ENCODE data around the gene C4orf36. TPM values are rescaled to one million over a fixed set of nuclear protein-coding genes. Genes with fewer than 3 reads are reported as not detected.

The C4orf36 gene
- 0.32 and 0.49 TPM in 2 replicates for total RNA-seq (2014; rRNA removed; shearing (Covaris generic); ENCODE audit: low replicate concordance)

DNA sequence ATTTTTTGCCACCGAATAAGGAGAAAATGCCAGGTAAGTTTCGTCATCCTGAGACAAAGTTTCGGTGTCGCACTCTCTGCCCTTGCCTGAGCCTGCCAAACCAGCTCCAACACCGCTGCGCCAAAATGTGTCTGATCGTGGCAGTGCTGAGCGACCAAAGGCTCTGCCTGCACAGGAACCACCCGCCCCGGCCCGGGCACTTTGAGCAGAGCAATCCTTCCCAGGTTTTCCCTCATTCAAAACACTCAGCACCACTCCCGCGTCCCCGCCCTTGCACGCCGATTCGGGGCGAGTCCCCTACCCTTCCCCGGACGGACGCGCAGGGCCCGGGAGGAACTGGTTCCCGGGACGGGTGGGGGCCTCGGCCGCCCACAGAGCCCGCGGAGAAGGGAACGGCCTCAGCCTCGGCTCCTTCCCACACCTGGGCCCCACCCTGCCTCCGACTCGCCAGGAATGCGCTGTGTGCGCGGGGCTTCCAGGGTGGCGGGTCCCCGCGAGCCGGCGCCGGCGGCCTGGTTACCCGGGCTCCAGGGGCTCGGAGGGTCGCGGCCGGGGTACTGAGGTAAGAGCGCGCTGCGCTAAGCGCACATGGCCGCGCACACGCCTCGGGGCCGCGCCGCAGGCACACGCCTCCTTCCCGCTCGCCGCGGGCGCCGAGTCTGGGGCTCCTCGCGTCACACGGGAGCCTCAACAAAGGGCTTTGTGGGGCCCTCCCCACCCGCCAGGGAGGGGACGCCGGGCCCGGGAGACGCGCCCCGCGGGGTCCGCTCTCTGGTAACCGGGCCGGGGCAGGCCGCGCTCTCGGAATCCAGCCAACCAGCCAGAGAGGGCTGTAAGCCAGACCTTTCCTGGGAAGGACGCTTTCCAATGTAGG is at the start of gene C4orf36:
Gene C4orf36, minus strand, starts transcription at position 661 of the 874 bp plus-strand sequence. CDS start 902 bp downstream, outside the sequence.
- DNase-seq, result peak; percentile 67
- Histone ChIP-seq H3K9me3 (no peaks in the 10 kb centered on the region), H3K4me3 (peak within 1 kb of the TSS; percentile 68), H3K36me3 (no peaks in the 10 kb centered on the region), H3K27me3 (no peaks in the 10 kb centered on the region)

- no peaks in the 10 kb centered on the region for H3K36me3 ChIP-seq
- no peak for DNase-seq
- no peaks in the 10 kb centered on the region for H3K27me3 ChIP-seq
- no peak overlapping the region for H3K4me3 ChIP-seq
- no peaks in the 10 kb centered on the region for H3K9me3 ChIP-seq
Observed at GRCh38 chr4:86940920-86941460, 48.8 kb upstream of the C4orf36 start.

DNA sequence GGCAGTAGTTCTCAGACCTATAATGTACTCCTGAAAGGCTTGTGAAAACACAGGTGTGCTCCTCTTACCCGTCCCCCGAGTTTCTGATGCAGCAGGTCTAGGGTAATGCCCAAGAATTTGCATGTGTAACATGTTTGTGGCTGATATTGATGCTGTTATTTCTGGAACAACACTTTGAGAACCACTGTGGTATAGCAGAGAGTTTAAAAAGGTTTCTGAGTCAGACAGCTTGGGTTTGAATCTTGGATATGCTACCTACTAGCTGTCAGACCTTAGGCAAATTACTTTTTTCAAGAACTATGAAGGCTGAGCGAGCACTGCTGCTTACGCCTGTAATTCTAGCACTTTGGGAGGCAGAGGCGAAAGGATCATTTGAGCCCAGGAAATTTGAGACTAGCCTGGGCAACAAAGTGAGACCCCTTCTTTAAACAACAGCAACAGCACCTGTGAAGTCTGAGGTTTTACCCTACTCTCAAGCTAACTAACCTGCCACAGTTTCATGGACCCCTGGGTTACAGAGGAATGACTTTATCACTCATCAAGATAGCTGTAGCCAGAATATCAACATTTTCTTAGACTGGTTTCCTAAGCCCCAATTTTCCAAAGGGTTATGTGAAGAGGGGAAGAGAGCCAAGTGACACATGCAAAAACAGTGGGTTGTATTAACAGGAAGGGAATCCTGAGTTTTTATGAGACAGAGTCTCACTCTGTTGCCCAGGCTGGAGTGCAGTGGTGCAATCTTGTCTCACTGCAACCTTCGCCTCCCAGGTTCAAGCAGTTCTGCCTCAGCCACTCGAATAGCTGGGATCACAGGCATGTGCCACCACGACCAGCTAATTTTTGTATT is 47.7 kb upstream of the C4orf36 start:
- Histone ChIP-seq H3K36me3 (no peaks in the 10 kb centered on the region), H3K9me3 (no peaks in the 10 kb centered on the region), H3K27me3 (no peaks in the 10 kb centered on the region), H3K4me3 (no peak overlapping the region)
- DNase-seq, result no peak

DNA sequence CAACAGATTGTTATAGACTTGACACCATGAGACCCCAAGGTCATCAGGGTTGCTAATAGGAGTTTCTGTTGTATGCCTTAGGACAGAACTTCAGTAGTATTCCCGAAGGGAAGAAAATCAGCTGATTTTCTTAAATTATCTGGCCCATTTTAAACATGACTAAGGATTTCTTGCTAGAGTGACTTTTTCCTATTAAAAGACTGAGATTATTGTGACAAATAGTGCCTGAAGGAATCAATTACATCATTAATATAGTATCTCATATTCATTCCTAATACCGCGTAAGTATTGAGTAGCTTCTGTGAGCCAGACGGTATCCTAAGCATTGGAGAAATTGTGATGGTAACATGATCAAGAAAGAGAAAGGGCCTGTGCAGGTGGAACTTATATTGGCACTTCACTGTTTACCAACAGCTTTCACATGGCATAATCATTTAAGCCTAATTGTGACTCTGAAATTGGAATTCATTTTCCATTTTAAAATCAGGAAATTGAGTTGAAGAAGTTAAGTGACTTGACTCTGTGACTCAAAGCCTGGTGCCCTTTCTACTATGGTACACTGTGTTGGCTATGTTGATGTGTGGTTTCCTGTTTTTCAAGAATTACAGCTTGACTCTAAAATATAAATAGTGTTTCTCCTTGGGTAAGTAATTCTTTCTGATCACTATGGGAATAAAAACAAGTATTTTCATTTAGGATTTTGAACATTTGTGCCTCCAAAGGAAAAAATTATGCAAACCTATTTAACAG is 46.7 kb upstream of the C4orf36 start:
- Histone ChIP-seq H3K36me3 (no peaks in the 10 kb centered on the region), H3K9me3 (no peaks in the 10 kb centered on the region), H3K27me3 (no peaks in the 10 kb centered on the region), H3K4me3 (no peak overlapping the region)
- DNase-seq, result no peak

- H3K4me3 ChIP-seq, result peak overlapping the region; percentile 68
- no peaks in the 10 kb centered on the region for H3K27me3 ChIP-seq
- H3K36me3 ChIP-seq, result no peaks in the 10 kb centered on the region
- DNase-seq, result no peak
- H3K9me3 ChIP-seq, result no peaks in the 10 kb centered on the region
Observed at GRCh38 chr4:86935853-86936733, 43.9 kb upstream of the C4orf36 start.

- DNase-seq, result no peak
- H3K9me3 ChIP-seq, result no peaks in the 10 kb centered on the region
- no peaks in the 10 kb centered on the region for H3K27me3 ChIP-seq
Observed at GRCh38 chr4:86935566-86935852, 43.3 kb upstream of the C4orf36 start.

GRCh38 chr4:86934771-86935565 is 42.7 kb upstream of the C4orf36 start, which contains the start of gene AFF1:
TSS of gene AFF1 (plus strand) at chr4:86935011. CDS start at chr4:86948534, 13,523 bp downstream.
- no peaks in the 10 kb centered on the region for H3K27me3 ChIP-seq
- peak; percentile 86 for DNase-seq
- H3K4me3 ChIP-seq, result peak within 1 kb of the TSS; percentile 68
- no peaks in the 10 kb centered on the region for H3K36me3 ChIP-seq
- no peaks in the 10 kb centered on the region for H3K9me3 ChIP-seq

More at GRCh38 chr4:86935566-86935852, 43.3 kb upstream of the C4orf36 start:
- H3K36me3 ChIP-seq, result no peaks in the 10 kb centered on the region
- H3K4me3 ChIP-seq, result peak overlapping the region; percentile 68

DNA sequence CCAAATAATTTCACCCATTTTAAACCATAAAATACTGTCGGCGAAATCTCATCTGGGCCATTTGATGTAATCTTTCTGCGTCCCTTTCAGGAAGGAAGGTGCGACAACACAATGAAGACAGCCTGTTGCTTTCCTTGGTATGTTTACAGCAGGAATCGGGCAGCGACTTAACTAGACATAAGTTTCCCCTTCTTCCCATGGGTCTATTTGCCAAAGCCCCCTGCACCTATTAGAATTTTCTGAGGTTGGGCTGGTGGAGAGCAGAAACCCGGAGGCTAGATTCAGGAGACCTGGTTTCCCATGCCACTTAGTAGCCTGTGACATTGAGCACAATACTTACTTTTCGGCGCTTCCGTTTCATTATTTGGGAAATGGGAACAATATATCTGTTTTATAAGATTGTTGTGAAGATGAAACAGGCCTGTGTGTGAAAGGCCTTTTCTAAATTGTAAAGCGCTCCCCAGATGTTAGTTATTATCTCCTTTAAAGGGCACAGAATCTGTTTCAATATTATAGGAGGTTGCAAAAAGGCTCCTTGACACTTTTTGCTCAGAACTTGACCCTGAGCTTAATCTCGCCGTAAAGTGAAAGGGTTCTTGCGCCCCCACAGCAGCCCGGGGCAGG is 42.0 kb upstream of the C4orf36 start:
- no peak for DNase-seq

GRCh38 chr4:86928400-86929255 is 36.4 kb upstream of the C4orf36 start:
- Histone ChIP-seq H3K27me3 (no peaks in the 10 kb centered on the region), H3K4me3 (no peak overlapping the region), H3K9me3 (no peaks in the 10 kb centered on the region), H3K36me3 (no peaks in the 10 kb centered on the region)
- no peak for DNase-seq

More for the DNA sequence above, 42.0 kb upstream of the C4orf36 start:
- Histone ChIP-seq H3K9me3 (no peaks in the 10 kb centered on the region), H3K4me3 (peak overlapping the region; percentile 68), H3K27me3 (no peaks in the 10 kb centered on the region), H3K36me3 (no peaks in the 10 kb centered on the region)

- H3K9me3 ChIP-seq, result no peaks in the 10 kb centered on the region
- DNase-seq, result peak; percentile 62
- no peaks in the 10 kb centered on the region for H3K36me3 ChIP-seq
- H3K4me3 ChIP-seq, result no peak overlapping the region
- H3K27me3 ChIP-seq, result no peaks in the 10 kb centered on the region
Observed at GRCh38 chr4:86927843-86928395, 35.7 kb upstream of the C4orf36 start.

- no peaks in the 10 kb centered on the region for H3K9me3 ChIP-seq
- no peaks in the 10 kb centered on the region for H3K27me3 ChIP-seq
- no peak for DNase-seq
- H3K4me3 ChIP-seq, result no peak overlapping the region
- H3K36me3 ChIP-seq, result no peaks in the 10 kb centered on the region
Observed at GRCh38 chr4:86926435-86927086, 34.3 kb upstream of the C4orf36 start.

GRCh38 chr4:86924811-86925210 is 32.6 kb upstream of the C4orf36 start:
- peak; percentile 53 for DNase-seq
- no peak overlapping the region for H3K4me3 ChIP-seq

GRCh38 chr4:86921608-86922252 is 29.5 kb upstream of the C4orf36 start:
- H3K36me3 ChIP-seq, result no peaks in the 10 kb centered on the region
- H3K9me3 ChIP-seq, result no peaks in the 10 kb centered on the region
- H3K4me3 ChIP-seq, result no peak overlapping the region
- no peaks in the 10 kb centered on the region for H3K27me3 ChIP-seq
- no peak for DNase-seq

More at GRCh38 chr4:86924811-86925210, 32.6 kb upstream of the C4orf36 start:
- no peaks in the 10 kb centered on the region for H3K27me3 ChIP-seq
- no peaks in the 10 kb centered on the region for H3K9me3 ChIP-seq
- H3K36me3 ChIP-seq, result no peaks in the 10 kb centered on the region
